GM19455 (cell line): ENCODE data around the gene IRF5.
"Not testable (repeated sequence)": the region's sequence is repeated elsewhere in the genome, so short reads cannot be mapped to it uniquely, and the experiment has no call there.

Experiments used
- ATAC-seq: cut with Tn5 transposase; IDR thresholded peaks from one replicate; pipeline ENCODE4 v1.9.1; 2021; ENCODE audit not compliant: unreplicated experiment

The IRF5 gene

GRCh38 chr7:128937271-128937646 lies 468 bp upstream of the IRF5 start:
- no peak for ATAC-seq

- no peak for ATAC-seq
These were observed 882 bp downstream of the IRF5 start for GRCh38 chr7:128938544-128939074.

GRCh38 chr7:128939075-128939860 lies 1.5 kb downstream of the IRF5 start:
- ATAC-seq = no peak

GRCh38 chr7:128939861-128940410 lies 2.2 kb downstream of the IRF5 start:
- peak; percentile 33 for ATAC-seq

GRCh38 chr7:128940494-128941322 lies 3.0 kb downstream of the IRF5 start:
- peak; percentile 54 for ATAC-seq

GRCh38 chr7:128941323-128941890 lies 3.7 kb downstream of the IRF5 start:
- no peak for ATAC-seq

GRCh38 chr7:128941946-128942526 lies 4.3 kb downstream of the IRF5 start:
- ATAC-seq = no peak

- ATAC-seq = not testable (repeated sequence)
These were observed 5.5 kb downstream of the IRF5 start for GRCh38 chr7:128943251-128943650.

- ATAC-seq = no peak
These were observed 6.9 kb downstream of the IRF5 start for GRCh38 chr7:128944487-128945236.

- ATAC-seq = no peak
These were observed 8.1 kb downstream of the IRF5 start for GRCh38 chr7:128945668-128946366.

GRCh38 chr7:128946936-128947830 lies 9.5 kb downstream of the IRF5 start:
- no peak for ATAC-seq

GRCh38 chr7:128947854-128948253 lies 10.1 kb downstream of the IRF5 start:
- ATAC-seq = no peak

- ATAC-seq = no peak
These were observed 10.7 kb downstream of the IRF5 start for GRCh38 chr7:128948312-128948973.

GRCh38 chr7:128948976-128949760 lies 11.4 kb downstream of the IRF5 start:
- ATAC-seq = no peak

- ATAC-seq = no peak
These were observed 13.6 kb downstream of the IRF5 start for GRCh38 chr7:128951296-128951695.

- ATAC-seq = no peak
These were observed 16.4 kb downstream of the IRF5 start for GRCh38 chr7:128954150-128954549.
